ENCODE measurements around the gene SUB1.

- TF ChIP-seq ZNF558 (tag by site-specific recombination; IDR thresholded peaks at IDR 0.05) (no peak), YY1 (tag by site-specific recombination; IDR thresholded peaks at IDR 0.05) (no peak), CTCF (tag by site-specific recombination; IDR thresholded peaks at IDR 0.05) (no peak), ZNF792 (tag by site-specific recombination; IDR thresholded peaks at IDR 0.05) (no peak), ZNF350 (tag by site-specific recombination; IDR thresholded peaks at IDR 0.05) (no peak), ZXDB (tag by site-specific recombination; IDR thresholded peaks at IDR 0.05) (no peak), GLIS1 (tag by site-specific recombination; IDR thresholded peaks at IDR 0.05) (no peak)
- TF ChIP-seq, protein P1, sequence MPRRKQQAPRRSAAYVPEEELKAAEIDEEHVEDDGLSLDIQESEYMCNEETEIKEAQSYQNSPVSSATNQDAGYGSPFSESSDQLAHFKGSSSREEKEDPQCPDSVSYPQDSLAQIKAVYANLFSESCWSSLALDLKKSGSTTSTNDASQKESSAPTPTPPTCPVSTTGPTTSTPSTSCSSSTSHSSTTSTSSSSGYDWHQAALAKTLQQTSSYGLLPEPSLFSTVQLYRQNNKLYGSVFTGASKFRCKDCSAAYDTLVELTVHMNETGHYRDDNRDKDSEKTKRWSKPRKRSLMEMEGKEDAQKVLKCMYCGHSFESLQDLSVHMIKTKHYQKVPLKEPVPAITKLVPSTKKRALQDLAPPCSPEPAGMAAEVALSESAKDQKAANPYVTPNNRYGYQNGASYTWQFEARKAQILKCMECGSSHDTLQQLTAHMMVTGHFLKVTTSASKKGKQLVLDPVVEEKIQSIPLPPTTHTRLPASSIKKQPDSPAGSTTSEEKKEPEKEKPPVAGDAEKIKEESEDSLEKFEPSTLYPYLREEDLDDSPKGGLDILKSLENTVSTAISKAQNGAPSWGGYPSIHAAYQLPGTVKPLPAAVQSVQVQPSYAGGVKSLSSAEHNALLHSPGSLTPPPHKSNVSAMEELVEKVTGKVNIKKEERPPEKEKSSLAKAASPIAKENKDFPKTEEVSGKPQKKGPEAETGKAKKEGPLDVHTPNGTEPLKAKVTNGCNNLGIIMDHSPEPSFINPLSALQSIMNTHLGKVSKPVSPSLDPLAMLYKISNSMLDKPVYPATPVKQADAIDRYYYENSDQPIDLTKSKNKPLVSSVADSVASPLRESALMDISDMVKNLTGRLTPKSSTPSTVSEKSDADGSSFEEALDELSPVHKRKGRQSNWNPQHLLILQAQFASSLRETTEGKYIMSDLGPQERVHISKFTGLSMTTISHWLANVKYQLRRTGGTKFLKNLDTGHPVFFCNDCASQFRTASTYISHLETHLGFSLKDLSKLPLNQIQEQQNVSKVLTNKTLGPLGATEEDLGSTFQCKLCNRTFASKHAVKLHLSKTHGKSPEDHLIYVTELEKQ (tag by site-specific recombination; IDR thresholded peaks at IDR 0.05; ENCODE audit: borderline replicate concordance) = no peak
- TF ChIP-seq, protein P2, sequence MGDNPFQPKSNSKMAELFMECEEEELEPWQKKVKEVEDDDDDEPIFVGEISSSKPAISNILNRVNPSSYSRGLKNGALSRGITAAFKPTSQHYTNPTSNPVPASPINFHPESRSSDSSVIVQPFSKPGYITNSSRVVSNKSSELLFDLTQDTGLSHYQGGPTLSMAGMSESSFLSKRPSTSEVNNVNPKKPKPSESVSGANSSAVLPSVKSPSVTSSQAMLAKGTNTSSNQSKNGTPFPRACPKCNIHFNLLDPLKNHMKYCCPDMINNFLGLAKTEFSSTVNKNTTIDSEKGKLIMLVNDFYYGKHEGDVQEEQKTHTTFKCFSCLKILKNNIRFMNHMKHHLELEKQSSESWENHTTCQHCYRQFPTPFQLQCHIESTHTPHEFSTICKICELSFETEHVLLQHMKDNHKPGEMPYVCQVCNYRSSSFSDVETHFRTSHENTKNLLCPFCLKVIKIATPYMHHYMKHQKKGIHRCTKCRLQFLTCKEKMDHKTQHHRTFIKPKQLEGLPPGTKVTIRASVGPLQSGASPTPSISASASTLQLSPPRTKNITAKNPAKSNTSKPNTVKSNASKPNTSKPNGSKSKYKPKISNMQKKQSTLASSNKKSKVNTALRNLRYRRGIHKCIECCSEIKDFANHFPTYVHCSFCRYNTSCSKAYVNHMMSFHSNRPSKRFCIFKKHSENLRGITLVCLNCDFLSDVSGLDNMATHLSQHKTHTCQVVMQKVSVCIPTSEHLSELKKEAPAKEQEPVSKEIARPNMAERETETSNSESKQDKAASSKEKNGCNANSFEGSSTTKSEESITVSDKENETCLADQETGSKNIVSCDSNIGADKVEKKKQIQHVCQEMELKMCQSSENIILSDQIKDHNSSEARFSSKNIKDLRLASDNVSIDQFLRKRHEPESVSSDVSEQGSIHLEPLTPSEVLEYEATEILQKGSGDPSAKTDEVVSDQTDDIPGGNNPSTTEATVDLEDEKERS (tag by site-specific recombination; IDR thresholded peaks at IDR 0.05) = no peak
Measured at GRCh38 chr5:32562843-32563242, 22.5 kb upstream of the SUB1 start.
